ENCODE measurements around the gene OR4M1. TPM values are rescaled to one million over a fixed set of nuclear protein-coding genes. Genes with fewer than 3 reads are reported as not detected.

Gene OR4M1
- total RNA-seq, 2 experiments from 2014 or later, result not detected

- Mint-ChIP-seq H3K27ac (no peak overlapping the region), H3K27me3 (ENCODE audit: low read depth) (peaks cover 6% of the 10 kb centered on the region), H3K4me3 (no peak overlapping the region), H3K9me3 (no peaks in the 10 kb centered on the region), H3K36me3 (ENCODE audit: low read depth) (no peaks in the 10 kb centered on the region), H3K4me1 (ENCODE audit: low read depth) (no peaks in the 10 kb centered on the region)
- intact Hi-C loops (cut with micrococcal nuclease), result no loop called here
- no peak for DNase-seq
- CTCF ChIA-PET, result no interaction called here
These were observed 55.0 kb downstream of the OR4M1 start for GRCh38 chr14:19828314-19828713.

Other genes starting within 250 kb of the OR4M1 start
- gene OR11H2, start 59.6 kb upstream of the OR4M1 start, total RNA-seq, result not detected
- gene OR4Q3, start 29.9 kb upstream of the OR4M1 start, total RNA-seq, result not detected
- gene OR4N2, start 30.3 kb downstream of the OR4M1 start, total RNA-seq, result not detected
- gene OR4K2, start 101.6 kb downstream of the OR4M1 start, total RNA-seq, result not detected
- not detected for gene OR4K5, start 147.1 kb downstream of the OR4M1 start, total RNA-seq
- gene OR4K1, start 157.4 kb downstream of the OR4M1 start, total RNA-seq, result not detected
- not detected for gene OR4K15, start 202.1 kb downstream of the OR4M1 start, total RNA-seq
- not detected for gene OR4Q2, start 228.7 kb downstream of the OR4M1 start, total RNA-seq
- not detected for gene OR4K14, start 245.8 kb downstream of the OR4M1 start, total RNA-seq